ENCODE measurements around the gene VPS26B.

GRCh38 chr11:134238956-134239355 is 14.5 kb downstream of the VPS26B start:
- TF ChIP-seq PATZ1 (CRISPR knock-in tag; IDR thresholded peaks at IDR 0.05; ENCODE audit: borderline replicate concordance): no peak
- no peak for TF ChIP-seq ZFX (CRISPR knock-in tag; IDR thresholded peaks at IDR 0.05)
- TF ChIP-seq NR1H2 (CRISPR knock-in tag; IDR thresholded peaks at IDR 0.05): no peak
- TF ChIP-seq SP2 (IDR thresholded peaks at IDR 0.05; ENCODE audit: extremely low read depth, low read depth, low read length, poor library complexity, severe bottlenecking): no peak
- no peak for TF ChIP-seq ZSCAN32 (CRISPR knock-in tag; IDR thresholded peaks at IDR 0.05)
- TF ChIP-seq ZNF143 (CRISPR knock-in tag; IDR thresholded peaks at IDR 0.05): no peak
- no peak for TF ChIP-seq ATF3 (IDR thresholded peaks at IDR 0.05)
- TF ChIP-seq ATF3 (CRISPR knock-in tag; conservative IDR thresholded peaks at IDR 0.05): no peak
- TF ChIP-seq ZNF830 (CRISPR knock-in tag; IDR thresholded peaks at IDR 0.05): no peak
- no peak for TF ChIP-seq NFYB (IDR thresholded peaks at IDR 0.05; ENCODE audit: extremely low read depth, insufficient read length)

Data from K562 (cell line).